Left lung (tissue), 10 donors: ENCODE results near the gene EHMT1. TPM values are rescaled to one million over a fixed set of nuclear protein-coding genes. Genes with fewer than 3 reads are reported as not detected.
A peak's percentile ranks its signal among the peaks of the same experiment; 100 is the strongest.

Experiments
- ATAC-seq: fragments of 200-7000 bp; cut with Tn5 transposase; one replicate; pipeline ENCODE4 v1.9.1; 2020; ENCODE audit warnings: moderate library complexity
- DNase-seq, 4 donors: peaks; one replicate each; pipeline ENCODE4 v3.0.0-alpha.2; 2013 to 2020
- H3K27ac ChIP-seq, 2 donors: fragments of 200-600 bp; sonication (generic) in 1 of 2; one replicate each; pipeline versions ENCODE4 v1.5.0 to v1.8.0; 2020 to 2021
- H3K27me3 ChIP-seq, 2 donors: fragments of 200-600 bp; sonication (generic) in 1 of 2; one replicate each; pipeline versions ENCODE4 v1.5.0 to v1.8.0; 2020 to 2021
- H3K36me3 ChIP-seq, 2 donors: fragments of 200-600 bp; sonication (generic) in 1 of 2; one replicate each; pipeline versions ENCODE4 v1.5.0 to v1.8.0; 2020 to 2021
- H3K4me1 ChIP-seq, 2 donors: fragments of 200-600 bp; one replicate each; pipeline ENCODE4 v1.8.0; 2021
- H3K4me3 ChIP-seq, 2 donors: fragments of 200-600 bp; sonication (generic) in 1 of 2; one replicate each; pipeline versions ENCODE4 v1.5.0 to v1.8.0; 2020 to 2021; ENCODE audit warnings: mild to moderate bottlenecking in 1 of 2
- H3K9me3 ChIP-seq, 2 donors: fragments of 200-600 bp; sonication (generic) in 1 of 2; one replicate each; pipeline versions ENCODE4 v1.5.0 to v1.8.0; 2020 to 2021
- intact Hi-C, 2 donors: fragments of 100-400 bp; cut with DNase I; formaldehyde crosslinking; loops; one replicate each; pipeline versions ENCODE4 v1.11.2 to v1.14.2; 2022
- polyA plus RNA-seq, 6 donors: library from polyadenylated mRNA; unstranded; fragments of 120-200 nt; gene quantifications; one replicate each; pipeline ENCODE4 v1.2.1, GENCODE V29; 2013; ENCODE audit not compliant: insufficient read length in 6 of 6
- total RNA-seq, 2 donors: library from RNA; stranded (reverse); fragmentation: NEBNext Ultra II Directional; extraction: Animal tissue kit (Norgen Biotek cat#: 25700); gene quantifications; one replicate each; pipeline ENCODE4 v1.2.1, GENCODE V29; 2021
- TF ChIP-seq, protein P1 (sequence below), 2 donors: fragments of 200-600 bp; sonication (generic) in 1 of 2; IDR thresholded peaks; one replicate each; pipeline versions ENCODE4 v1.5.0 to v1.8.0; 2021; ENCODE audit warnings: antibody characterized with exemption in 2 of 2
- donor health status: DM: no; HTN: yes; CAD: no.
- donor health status: DM: no; HTN: no; CAD: no.

EHMT1 gene
- total and polyA plus RNA-seq, 8 donors: 71.5 to 92.7 (median 82.7) TPM

DNA sequence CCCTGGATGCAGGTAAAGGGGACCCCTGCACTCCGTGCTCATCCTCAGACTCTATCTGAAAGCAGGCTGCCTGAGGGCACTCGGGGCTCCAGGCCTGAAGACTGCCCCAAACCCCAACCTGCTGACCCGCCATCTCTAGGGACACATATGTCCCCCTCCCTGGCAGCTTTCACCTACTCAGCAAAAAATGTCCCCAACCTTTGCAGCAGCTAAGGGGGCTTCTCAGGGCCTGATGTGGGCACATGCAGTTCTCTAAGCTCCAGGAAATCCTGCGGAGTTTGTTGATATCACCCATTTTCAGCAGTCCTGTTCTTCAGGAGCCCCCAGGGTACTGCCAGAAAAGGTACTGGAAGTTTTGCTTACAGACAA is 37.9 kb upstream of the EHMT1 start:
- Histone ChIP-seq H3K27me3 (no peaks in the 10 kb centered on the region), H3K4me3 (no peak overlapping the region), H3K4me1 (peaks cover 11 to 29% of the 10 kb centered on the region in 2 donors), H3K27ac (no peak overlapping the region), H3K9me3 (no peaks in the 10 kb centered on the region), H3K36me3 (peaks cover 0 to 48% of the 10 kb centered on the region in 2 donors)
- ATAC-seq: no peak
- DNase-seq: no peak
- intact Hi-C loops: no loop called here
- TF ChIP-seq, protein P1, sequence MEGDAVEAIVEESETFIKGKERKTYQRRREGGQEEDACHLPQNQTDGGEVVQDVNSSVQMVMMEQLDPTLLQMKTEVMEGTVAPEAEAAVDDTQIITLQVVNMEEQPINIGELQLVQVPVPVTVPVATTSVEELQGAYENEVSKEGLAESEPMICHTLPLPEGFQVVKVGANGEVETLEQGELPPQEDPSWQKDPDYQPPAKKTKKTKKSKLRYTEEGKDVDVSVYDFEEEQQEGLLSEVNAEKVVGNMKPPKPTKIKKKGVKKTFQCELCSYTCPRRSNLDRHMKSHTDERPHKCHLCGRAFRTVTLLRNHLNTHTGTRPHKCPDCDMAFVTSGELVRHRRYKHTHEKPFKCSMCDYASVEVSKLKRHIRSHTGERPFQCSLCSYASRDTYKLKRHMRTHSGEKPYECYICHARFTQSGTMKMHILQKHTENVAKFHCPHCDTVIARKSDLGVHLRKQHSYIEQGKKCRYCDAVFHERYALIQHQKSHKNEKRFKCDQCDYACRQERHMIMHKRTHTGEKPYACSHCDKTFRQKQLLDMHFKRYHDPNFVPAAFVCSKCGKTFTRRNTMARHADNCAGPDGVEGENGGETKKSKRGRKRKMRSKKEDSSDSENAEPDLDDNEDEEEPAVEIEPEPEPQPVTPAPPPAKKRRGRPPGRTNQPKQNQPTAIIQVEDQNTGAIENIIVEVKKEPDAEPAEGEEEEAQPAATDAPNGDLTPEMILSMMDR (IDR thresholded peaks at IDR 0.05): no peak

DNA sequence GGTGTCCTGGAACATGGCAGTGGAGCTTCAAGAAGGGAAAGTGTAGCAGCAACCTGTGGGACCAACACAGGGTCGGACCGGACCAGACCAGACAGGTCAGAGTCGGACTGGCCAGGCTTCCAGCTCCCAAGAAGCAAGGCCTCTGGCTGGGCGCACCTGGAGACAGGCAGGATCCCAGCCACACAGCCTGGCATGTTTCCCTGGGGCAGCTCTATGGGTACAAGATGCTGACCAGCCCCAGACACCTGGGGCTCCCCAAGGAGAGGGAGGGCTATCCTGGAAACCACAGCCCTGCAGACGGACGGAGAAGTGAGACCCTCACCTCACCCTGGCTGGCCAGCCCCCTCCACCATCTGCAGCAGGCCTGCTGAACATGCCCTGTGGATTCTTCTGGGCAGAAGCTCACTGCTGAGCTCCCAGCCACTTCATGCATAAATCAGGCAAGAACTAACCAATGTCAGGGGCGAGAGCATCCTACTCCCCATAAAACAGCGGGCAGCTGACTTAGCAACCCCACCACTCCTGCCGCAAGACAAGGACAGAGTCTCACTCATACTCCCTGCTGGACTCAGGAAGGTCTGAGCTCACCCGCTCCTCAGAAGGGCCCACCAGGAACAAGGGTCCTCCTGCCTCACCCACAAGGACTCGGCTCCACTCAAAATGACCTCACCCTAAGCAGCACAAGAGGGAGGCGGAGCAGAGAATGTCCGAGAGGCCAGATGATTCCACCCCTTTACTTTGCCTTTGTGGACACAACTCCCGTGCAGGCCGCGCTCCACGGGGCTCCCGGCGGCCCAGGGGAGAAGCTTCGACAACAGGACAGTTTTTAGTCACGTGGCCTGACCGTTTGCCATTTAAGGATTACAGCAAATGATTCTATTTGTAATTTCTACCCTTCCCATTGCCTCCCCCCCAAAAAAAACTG is 37.2 kb upstream of the EHMT1 start:
- ATAC-seq (peak; percentile 2), DNase-seq (no peak)
- H3K27me3 ChIP-seq: no peaks in the 10 kb centered on the region
- H3K36me3 ChIP-seq: peaks cover 0 to 50% of the 10 kb centered on the region in 2 donors
- H3K9me3 ChIP-seq: no peaks in the 10 kb centered on the region
- H3K4me1 ChIP-seq: peaks cover 11 to 22% of the 10 kb centered on the region in 2 donors
- no peak overlapping the region for H3K27ac ChIP-seq
- TF ChIP-seq, protein P1 (IDR thresholded peaks at IDR 0.05): no peak
- no peak overlapping the region for H3K4me3 ChIP-seq
- intact Hi-C loops: no loop called here

DNA sequence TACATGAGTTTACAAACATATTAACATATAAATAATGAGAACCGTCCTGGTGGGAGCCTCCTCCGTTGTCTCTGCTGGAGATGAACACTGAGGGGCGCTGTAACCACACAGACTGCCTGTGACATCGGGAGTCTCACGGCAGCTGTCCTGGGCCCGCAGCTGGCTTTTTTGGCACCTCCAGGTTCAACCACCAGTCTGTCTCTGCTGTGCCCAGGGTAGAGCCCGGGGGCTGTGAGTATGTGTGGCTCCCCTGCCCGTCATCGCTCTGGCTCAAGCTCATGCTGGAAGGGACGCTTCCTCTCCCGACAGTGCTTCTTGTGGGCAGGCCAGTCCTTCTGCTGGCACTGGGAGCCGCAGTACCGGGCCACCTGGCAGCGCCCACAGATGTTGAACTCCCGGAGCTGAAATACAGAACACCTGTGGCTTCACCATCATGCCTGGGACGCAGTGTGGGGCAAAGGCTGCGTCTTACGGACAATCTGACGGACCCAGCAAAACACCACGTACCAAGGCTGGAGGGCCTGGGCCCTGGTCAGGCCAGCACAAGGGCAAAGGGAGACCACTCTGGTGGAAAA is 36.4 kb upstream of the EHMT1 start:
- no peak for ATAC-seq
- intact Hi-C loops: no loop called here
- H3K4me1 ChIP-seq: peaks cover 7 to 15% of the 10 kb centered on the region in 2 donors
- H3K4me3 ChIP-seq: no peak overlapping the region
- no peaks in the 10 kb centered on the region for H3K9me3 ChIP-seq
- H3K27ac ChIP-seq: no peak overlapping the region
- H3K27me3 ChIP-seq: no peaks in the 10 kb centered on the region
- TF ChIP-seq, protein P1 (IDR thresholded peaks at IDR 0.05): no peak
- DNase-seq: no peak
- peaks cover 0 to 57% of the 10 kb centered on the region in 2 donors for H3K36me3 ChIP-seq

DNA sequence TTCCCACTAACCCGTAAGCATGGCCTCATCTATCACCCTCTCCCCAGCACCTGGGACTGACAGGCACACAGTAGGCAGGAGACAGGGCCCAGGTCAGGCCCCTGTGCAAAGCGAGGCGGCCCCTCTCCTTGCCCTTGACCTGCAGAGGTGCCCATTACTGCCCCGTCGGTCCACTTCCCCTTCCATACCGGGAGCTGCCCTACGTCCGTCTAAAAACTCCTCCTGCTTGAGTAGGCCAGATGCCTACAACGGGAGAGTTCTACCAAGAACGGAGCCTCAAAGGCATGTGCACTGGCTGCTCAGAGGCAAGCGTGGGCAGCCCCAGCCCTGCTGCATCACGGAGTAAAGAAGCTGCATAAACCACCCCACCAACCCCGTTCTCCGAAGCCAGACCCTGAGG is 35.5 kb upstream of the EHMT1 start:
- Histone ChIP-seq H3K4me1 (peaks cover 0 to 7% of the 10 kb centered on the region in 2 donors), H3K36me3 (peaks cover 0 to 67% of the 10 kb centered on the region in 2 donors), H3K27me3 (no peaks in the 10 kb centered on the region), H3K9me3 (no peaks in the 10 kb centered on the region), H3K27ac (no peak overlapping the region), H3K4me3 (no peak overlapping the region)
- TF ChIP-seq, protein P1 (IDR thresholded peaks at IDR 0.05): no peak
- ATAC-seq (no peak), DNase-seq (no peak)
- intact Hi-C loops: no loop called here

DNA sequence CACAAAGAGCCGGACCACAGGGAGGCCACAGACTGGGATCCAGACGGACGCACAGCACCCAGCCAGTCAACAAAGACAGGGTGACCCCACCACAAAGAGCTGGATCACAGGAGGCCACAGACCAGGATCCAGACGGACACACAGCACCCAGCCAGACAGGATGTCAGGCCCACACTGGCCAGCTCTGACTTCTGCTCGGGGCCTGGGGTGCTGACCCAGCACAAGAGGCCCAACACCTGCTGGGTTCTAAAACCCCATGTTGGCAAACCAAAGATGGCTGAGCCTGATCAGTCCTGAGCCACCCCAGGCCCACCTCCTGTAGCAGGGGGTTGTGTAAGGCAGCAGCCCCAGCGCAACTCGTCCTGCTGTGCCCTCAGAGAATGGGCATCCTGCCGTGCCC is 34.8 kb upstream of the EHMT1 start:
- ATAC-seq (no peak), DNase-seq (no peak)
- Histone ChIP-seq H3K4me1 (peaks cover under 1 to 8% of the 10 kb centered on the region in 2 donors), H3K27me3 (no peaks in the 10 kb centered on the region), H3K36me3 (peaks cover 0 to 68% of the 10 kb centered on the region in 2 donors), H3K4me3 (no peak overlapping the region), H3K9me3 (no peaks in the 10 kb centered on the region), H3K27ac (no peak overlapping the region)
- TF ChIP-seq, protein P1 (IDR thresholded peaks at IDR 0.05): no peak
- intact Hi-C loops: no loop called here
